Measurements from ENCODE around the gene ZFHX3. TPM values are rescaled to one million over a fixed set of nuclear protein-coding genes. Genes with fewer than 3 reads are reported as not detected.

ZFHX3 gene
- total and polyA plus RNA-seq, 2 of the 8 experiments (the other 6 are each of a cell fraction or from before 2014, with no cell fraction given), result 0.08 to 0.99 TPM

- no peak for TF ChIP-seq CHD7 (IDR thresholded peaks at IDR 0.05; ENCODE audit: insufficient replicate concordance, low read length)
- TF ChIP-seq POLR2A (IDR thresholded peaks at IDR 0.05; ENCODE audit: control extremely low read depth in 1 of 2, low read depth in 2 of 2, low read length in 2 of 2), result no peak
- TF ChIP-seq TAF1 (IDR thresholded peaks at IDR 0.05; ENCODE audit: low read depth, low read length), result no peak
- no peak for TF ChIP-seq CTBP2 (IDR thresholded peaks at IDR 0.05; ENCODE audit: borderline replicate concordance, insufficient read depth, insufficient read length, low read length)
- TF ChIP-seq CBX8 (IDR thresholded peaks at IDR 0.05; ENCODE audit: borderline replicate concordance, low read depth, low read length), result no peak
- TF ChIP-seq SUZ12 (IDR thresholded peaks at IDR 0.05; ENCODE audit: low read length), result no peak
- no peak for TF ChIP-seq TCF12 (IDR thresholded peaks at IDR 0.05; ENCODE audit: low read depth, low read length)
- TF ChIP-seq MAX (IDR thresholded peaks at IDR 0.05), result no peak
- TF ChIP-seq TAF7 (optimal IDR thresholded peaks at IDR 0.05; ENCODE audit: borderline replicate concordance, low read depth, low read length), result no peak
- TF ChIP-seq ASH2L (IDR thresholded peaks at IDR 0.05; ENCODE audit: low read length), result no peak
Observed at GRCh38 chr16:72891291-72892227, 156.4 kb downstream of the ZFHX3 start (continued).
